Coronary artery (tissue), 2 donors: ENCODE measurements around the gene GALNT17.

ENCODE experiments used
- DNase-seq: peaks from one replicate; pipeline ENCODE4 v3.0.0-alpha.2; 2017; ENCODE audit warnings: low spot score
- H3K27ac ChIP-seq, 2 donors: fragments of 200-600 bp; sonication (generic); one replicate each; pipeline ENCODE4 v1.5.1; 2016 to 2019
- H3K4me3 ChIP-seq: fragments of 200-600 bp; sonication (generic); 2 replicates; pipeline ENCODE4 v1.5.1; 2016; ENCODE audit warnings: mild to moderate bottlenecking, moderate library complexity
- TF ChIP-seq, protein P1 (sequence below): fragments of 200-600 bp; sonication (generic); IDR thresholded peaks from one replicate; pipeline ENCODE4 v1.5.1; 2019; ENCODE audit warnings: antibody characterized with exemption

GALNT17 gene

DNA sequence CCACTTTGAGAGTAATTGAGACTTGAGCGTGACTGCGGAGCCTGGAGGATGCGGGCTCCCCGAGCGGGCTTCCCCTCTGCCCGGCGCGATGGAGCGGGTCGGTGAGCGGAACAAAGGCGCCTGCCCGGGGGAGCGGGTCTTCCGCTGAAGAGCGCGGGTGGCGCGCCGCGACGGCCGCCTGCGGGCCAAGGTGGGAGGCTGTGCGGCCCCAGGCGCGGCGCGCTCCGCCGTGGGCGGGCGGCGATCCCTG is at the start of gene GALNT17:
GALNT17 (plus strand) TSS at position 18 of the 250 bp plus-strand sequence.
- TF ChIP-seq, protein P1, sequence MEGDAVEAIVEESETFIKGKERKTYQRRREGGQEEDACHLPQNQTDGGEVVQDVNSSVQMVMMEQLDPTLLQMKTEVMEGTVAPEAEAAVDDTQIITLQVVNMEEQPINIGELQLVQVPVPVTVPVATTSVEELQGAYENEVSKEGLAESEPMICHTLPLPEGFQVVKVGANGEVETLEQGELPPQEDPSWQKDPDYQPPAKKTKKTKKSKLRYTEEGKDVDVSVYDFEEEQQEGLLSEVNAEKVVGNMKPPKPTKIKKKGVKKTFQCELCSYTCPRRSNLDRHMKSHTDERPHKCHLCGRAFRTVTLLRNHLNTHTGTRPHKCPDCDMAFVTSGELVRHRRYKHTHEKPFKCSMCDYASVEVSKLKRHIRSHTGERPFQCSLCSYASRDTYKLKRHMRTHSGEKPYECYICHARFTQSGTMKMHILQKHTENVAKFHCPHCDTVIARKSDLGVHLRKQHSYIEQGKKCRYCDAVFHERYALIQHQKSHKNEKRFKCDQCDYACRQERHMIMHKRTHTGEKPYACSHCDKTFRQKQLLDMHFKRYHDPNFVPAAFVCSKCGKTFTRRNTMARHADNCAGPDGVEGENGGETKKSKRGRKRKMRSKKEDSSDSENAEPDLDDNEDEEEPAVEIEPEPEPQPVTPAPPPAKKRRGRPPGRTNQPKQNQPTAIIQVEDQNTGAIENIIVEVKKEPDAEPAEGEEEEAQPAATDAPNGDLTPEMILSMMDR: no peak
- Histone ChIP-seq H3K27ac (peak within 1 kb of the TSS; percentile 54 to 79), H3K4me3 (peak within 1 kb of the TSS; percentile 79)
- no peak for DNase-seq

DNA sequence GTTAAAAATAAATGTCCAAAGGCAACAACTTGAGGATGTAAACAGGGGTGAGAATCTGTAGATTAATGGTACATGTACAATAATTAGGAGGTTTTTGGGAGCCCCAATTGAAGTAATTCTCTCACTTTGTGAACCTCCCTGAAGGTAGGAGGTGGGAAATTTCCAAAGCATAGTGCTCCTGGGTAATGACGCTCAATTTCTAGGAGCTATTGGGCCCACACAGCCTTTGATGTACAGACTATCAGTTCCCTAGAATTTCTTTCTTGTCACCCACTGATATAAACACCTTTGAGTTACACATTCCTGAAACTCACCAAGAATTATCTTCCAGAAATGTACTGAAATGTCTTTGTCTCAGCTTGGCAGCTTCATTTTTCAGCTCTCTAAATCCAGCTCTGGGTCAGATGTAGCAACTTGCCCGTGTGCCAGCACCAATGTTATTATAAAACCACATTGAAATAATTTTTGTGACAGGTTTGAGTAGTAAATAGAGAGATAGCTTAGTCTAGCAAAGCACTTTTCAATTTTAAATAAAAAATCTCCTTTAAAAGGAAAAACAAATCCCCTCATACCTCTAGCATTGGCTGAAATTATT is 36.6 kb upstream of the GALNT17 start:
- TF ChIP-seq, protein P1: no peak
- Histone ChIP-seq H3K27ac (no peak overlapping the region), H3K4me3 (no peak overlapping the region)
- DNase-seq: no peak

DNA sequence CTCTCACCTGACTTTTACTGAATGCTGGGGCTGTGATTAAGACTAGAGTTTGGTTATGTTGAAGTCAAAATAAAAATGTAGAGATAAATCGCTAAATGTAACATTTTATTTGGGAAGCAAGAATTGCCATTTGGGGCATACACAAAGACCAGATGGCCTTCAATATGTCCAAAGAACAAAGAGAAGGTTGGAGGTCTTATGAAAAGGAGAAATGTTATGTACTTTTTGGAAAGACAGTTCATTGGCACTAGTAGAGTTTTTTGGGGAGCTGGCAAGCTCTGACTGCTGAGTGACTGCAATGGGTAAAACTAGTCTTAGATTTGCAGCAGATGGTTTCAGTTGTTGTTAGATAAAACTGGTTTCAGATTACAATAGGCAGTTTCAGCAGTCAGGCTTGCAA is 35.6 kb upstream of the GALNT17 start:
- DNase-seq: no peak
- Histone ChIP-seq H3K27ac (no peak overlapping the region), H3K4me3 (no peak overlapping the region)
- TF ChIP-seq, protein P1: no peak

DNA sequence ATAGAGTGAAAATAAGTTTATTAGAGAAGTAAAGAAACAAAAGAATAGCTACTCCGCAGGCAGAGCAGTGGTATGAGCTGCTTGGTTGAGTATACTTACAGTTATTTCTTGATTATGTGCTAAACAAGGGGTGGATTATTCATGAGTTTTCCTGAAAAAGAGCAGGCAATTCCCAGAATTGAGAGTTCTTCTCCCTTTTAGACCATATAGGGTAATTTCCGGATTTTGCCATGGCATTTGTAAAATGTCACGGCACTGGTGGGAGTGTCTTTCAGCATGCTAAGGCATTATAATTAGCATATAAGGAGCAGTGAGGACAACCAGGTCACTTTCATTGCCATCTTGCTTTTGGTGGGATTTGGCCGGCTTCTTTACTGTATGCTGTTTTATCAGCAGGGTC is 25.7 kb upstream of the GALNT17 start:
- TF ChIP-seq, protein P1: no peak
- Histone ChIP-seq H3K27ac (no peak overlapping the region), H3K4me3 (no peak overlapping the region)
- no peak for DNase-seq

DNA sequence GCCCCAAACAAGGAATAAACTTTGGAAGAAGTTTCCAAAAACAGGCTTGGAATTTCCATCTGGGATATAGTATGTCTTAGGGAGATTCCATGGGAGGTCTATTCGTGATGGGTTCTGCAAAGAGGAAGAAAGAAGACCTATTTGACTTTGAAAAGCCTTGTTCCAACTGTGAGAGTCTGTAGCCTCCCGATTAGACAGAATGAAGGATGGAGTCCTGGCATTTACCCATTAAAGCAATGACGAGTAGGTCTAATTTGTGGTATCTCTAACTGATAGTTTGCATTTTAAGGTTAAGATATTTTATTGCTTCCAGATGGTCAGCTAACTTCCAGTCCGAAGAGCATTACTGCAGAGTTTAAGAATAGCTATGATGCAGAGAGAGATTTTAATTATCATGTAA is 19.5 kb upstream of the GALNT17 start:
- H3K27ac ChIP-seq: no peak overlapping the region
- no peak for DNase-seq
- TF ChIP-seq, protein P1: no peak
- no peak overlapping the region for H3K4me3 ChIP-seq

DNA sequence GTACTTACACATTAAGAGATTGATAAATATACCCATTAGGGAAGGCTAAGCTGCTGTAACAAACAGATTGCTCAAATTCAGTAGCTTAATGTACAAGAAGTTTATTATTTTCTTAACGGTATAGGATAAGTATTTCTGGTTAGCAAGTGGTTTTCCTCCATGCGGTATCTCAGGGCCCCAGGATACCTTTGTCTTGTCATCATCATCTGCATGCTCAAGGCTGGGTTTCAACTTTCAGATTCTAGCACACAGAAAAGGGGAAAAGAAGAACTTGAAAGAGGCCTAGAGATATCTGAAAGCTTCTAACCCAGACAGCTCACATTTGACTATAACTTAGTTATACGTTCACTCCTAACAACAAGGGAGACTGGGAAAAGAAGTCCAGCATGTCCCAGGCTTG is 11.8 kb upstream of the GALNT17 start:
- H3K27ac ChIP-seq: no peak overlapping the region
- no peak for DNase-seq
- no peak overlapping the region for H3K4me3 ChIP-seq
- TF ChIP-seq, protein P1: no peak

DNA sequence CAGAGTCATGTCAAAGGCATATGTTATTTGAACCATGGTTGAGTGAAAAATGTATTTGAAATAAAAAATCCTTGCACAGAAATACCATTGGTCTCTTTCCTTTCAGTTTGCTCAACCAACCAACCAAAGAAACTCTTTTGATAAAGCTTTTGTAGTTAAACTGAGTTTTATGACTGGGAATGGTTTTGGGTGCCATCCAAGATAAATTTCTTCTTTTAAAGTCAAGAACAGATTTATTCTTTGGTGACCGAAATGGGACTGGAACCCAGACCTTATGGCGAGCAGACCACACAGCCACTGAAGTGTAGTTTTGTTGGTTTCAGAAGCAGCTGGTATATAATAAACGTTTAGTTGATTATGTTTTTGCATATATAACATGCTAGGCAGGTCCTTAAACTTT is 2.8 kb upstream of the GALNT17 start:
- no peak for DNase-seq
- TF ChIP-seq, protein P1: no peak
- no peak overlapping the region for H3K4me3 ChIP-seq
- H3K27ac ChIP-seq: no peak overlapping the region
